ENCODE data around the gene C3. TPM values are rescaled to one million over a fixed set of nuclear protein-coding genes. Genes with fewer than 3 reads are reported as not detected.

C3 gene
- total and polyA plus RNA-seq, 2 of the 13 experiments (the other 11 are each of a cell fraction or from before 2014, with no cell fraction given): 1,455 to 6,272 TPM

DNA sequence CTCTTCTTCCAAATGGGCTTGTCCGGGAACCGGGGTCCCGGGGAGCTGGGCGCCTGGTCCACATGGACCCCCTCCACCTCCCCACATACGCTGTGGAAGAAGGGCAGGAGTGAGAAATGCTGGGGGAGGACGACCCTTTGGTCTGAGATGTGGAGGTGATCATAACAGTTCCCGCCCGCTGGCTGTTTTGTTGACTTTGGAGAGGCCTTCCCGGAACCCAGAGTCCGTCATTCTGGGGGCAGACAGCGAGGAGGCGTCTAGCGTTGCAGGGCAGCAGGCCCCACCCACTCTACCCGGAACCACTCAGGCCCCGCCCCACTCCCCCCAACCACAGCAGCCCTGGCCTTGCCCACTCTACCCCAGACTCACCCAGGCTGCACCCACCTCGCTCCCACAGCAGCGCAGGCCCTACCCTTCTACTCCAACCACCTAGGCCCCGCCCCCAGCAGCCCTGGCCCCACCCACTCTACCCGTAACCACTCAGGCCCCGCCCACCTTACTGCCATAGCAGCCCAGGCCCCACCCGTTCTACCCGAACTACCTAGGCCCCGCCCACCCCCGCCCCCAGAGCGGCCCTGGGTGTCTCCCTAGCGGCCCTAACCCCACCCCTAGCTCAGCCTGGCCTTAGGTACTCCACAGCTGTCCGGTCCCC is 9.8 kb upstream of the C3 start (continued):
- TF ChIP-seq RXRB (CRISPR knock-in tag; IDR thresholded peaks at IDR 0.05; ENCODE audit: borderline replicate concordance) (peak; percentile 80), SNRNP70 (IDR thresholded peaks at IDR 0.05; ENCODE audit: low read depth, low read length) (no peak), RORA (CRISPR knock-in tag; IDR thresholded peaks at IDR 0.05) (no peak), MATR3 (CRISPR knock-in tag; IDR thresholded peaks at IDR 0.05) (no peak), ZNF841 (CRISPR knock-in tag; IDR thresholded peaks at IDR 0.05; ENCODE audit: borderline replicate concordance) (no peak), ISX (CRISPR knock-in tag; conservative IDR thresholded peaks at IDR 0.05) (no peak), ZNF282 (IDR thresholded peaks at IDR 0.05; ENCODE audit: partially characterized antibody) (no peak), JUN (CRISPR knock-in tag; IDR thresholded peaks at IDR 0.05) (no peak), TARDBP (CRISPR knock-in tag; IDR thresholded peaks at IDR 0.05) (peak; percentile 61), ZNF749 (CRISPR knock-in tag; IDR thresholded peaks at IDR 0.05; ENCODE audit: borderline replicate concordance) (no peak), NR3C1 (CRISPR knock-in tag; IDR thresholded peaks at IDR 0.05) (no peak), ZNF484 (CRISPR knock-in tag; IDR thresholded peaks at IDR 0.05; ENCODE audit: borderline replicate concordance, low read depth) (no peak), HNRNPLL (IDR thresholded peaks at IDR 0.05; ENCODE audit: low read depth, low read length, poor library complexity, severe bottlenecking) (peak; percentile 25), ZNF296 (CRISPR knock-in tag; conservative IDR thresholded peaks at IDR 0.05) (no peak), ARNT (IDR thresholded peaks at IDR 0.05) (no peak), ZSCAN20 (CRISPR knock-in tag; IDR thresholded peaks at IDR 0.05; ENCODE audit: borderline replicate concordance) (no peak)
- TF ChIP-seq, protein P1, sequence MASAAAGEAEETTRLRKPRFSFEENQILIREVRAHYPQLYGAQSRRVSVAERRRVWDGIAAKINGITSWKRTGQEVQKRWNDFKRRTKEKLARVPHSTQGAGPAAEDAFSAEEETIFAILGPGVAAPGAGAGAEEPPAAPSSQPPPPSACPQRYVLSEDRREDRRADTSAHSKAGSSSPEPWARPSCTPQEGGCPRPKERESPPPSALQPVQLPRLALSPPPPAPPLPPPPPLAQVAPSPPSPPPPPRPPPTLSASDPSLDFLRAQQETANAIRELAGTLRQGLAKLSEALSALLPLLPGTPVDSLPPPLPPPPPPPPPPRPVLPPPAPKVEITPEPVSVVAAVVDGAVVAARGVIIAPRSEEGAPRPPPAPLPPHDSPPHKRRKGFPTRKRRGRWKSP (CRISPR knock-in tag; IDR thresholded peaks at IDR 0.05): no peak
- TF ChIP-seq, protein P2, sequence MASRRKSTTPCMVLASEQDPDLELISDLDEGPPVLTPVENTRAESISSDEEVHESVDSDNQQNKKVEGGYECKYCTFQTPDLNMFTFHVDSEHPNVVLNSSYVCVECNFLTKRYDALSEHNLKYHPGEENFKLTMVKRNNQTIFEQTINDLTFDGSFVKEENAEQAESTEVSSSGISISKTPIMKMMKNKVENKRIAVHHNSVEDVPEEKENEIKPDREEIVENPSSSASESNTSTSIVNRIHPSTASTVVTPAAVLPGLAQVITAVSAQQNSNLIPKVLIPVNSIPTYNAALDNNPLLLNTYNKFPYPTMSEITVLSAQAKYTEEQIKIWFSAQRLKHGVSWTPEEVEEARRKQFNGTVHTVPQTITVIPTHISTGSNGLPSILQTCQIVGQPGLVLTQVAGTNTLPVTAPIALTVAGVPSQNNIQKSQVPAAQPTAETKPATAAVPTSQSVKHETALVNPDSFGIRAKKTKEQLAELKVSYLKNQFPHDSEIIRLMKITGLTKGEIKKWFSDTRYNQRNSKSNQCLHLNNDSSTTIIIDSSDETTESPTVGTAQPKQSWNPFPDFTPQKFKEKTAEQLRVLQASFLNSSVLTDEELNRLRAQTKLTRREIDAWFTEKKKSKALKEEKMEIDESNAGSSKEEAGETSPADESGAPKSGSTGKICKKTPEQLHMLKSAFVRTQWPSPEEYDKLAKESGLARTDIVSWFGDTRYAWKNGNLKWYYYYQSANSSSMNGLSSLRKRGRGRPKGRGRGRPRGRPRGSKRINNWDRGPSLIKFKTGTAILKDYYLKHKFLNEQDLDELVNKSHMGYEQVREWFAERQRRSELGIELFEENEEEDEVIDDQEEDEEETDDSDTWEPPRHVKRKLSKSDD (CRISPR knock-in tag; IDR thresholded peaks at IDR 0.05; ENCODE audit: low read depth): no peak
- TF ChIP-seq, protein P3, sequence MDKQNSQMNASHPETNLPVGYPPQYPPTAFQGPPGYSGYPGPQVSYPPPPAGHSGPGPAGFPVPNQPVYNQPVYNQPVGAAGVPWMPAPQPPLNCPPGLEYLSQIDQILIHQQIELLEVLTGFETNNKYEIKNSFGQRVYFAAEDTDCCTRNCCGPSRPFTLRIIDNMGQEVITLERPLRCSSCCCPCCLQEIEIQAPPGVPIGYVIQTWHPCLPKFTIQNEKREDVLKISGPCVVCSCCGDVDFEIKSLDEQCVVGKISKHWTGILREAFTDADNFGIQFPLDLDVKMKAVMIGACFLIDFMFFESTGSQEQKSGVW (CRISPR knock-in tag; IDR thresholded peaks at IDR 0.05; ENCODE audit: borderline replicate concordance): no peak
- TF ChIP-seq, protein P4, sequence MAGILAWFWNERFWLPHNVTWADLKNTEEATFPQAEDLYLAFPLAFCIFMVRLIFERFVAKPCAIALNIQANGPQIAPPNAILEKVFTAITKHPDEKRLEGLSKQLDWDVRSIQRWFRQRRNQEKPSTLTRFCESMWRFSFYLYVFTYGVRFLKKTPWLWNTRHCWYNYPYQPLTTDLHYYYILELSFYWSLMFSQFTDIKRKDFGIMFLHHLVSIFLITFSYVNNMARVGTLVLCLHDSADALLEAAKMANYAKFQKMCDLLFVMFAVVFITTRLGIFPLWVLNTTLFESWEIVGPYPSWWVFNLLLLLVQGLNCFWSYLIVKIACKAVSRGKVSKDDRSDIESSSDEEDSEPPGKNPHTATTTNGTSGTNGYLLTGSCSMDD (CRISPR knock-in tag; IDR thresholded peaks at IDR 0.05): no peak
- TF ChIP-seq, protein P5, sequence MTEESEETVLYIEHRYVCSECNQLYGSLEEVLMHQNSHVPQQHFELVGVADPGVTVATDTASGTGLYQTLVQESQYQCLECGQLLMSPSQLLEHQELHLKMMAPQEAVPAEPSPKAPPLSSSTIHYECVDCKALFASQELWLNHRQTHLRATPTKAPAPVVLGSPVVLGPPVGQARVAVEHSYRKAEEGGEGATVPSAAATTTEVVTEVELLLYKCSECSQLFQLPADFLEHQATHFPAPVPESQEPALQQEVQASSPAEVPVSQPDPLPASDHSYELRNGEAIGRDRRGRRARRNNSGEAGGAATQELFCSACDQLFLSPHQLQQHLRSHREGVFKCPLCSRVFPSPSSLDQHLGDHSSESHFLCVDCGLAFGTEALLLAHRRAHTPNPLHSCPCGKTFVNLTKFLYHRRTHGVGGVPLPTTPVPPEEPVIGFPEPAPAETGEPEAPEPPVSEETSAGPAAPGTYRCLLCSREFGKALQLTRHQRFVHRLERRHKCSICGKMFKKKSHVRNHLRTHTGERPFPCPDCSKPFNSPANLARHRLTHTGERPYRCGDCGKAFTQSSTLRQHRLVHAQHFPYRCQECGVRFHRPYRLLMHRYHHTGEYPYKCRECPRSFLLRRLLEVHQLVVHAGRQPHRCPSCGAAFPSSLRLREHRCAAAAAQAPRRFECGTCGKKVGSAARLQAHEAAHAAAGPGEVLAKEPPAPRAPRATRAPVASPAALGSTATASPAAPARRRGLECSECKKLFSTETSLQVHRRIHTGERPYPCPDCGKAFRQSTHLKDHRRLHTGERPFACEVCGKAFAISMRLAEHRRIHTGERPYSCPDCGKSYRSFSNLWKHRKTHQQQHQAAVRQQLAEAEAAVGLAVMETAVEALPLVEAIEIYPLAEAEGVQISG (CRISPR knock-in tag; IDR thresholded peaks at IDR 0.05): peak; percentile 57; the same call in 1 of the 2 replicates
